GM12878 (cell line): ENCODE measurements around the gene NKAIN2. TPM values are rescaled to one million over a fixed set of nuclear protein-coding genes. Genes with fewer than 3 reads are reported as not detected.

ENCODE experiments used
- ATAC-seq: fragments of 200-7000 bp; cut with Tn5 transposase; 3 replicates; pipeline ENCODE4 v1.9.1; 2020; ENCODE audit warnings: mild to moderate bottlenecking, moderate library complexity
- BruUV-seq: library from RNA; stranded (reverse); fragments of 400-500 nt; replicated peaks from 2 replicates; lab custom pipeline; 2021; lab: Mats Ljungman, UMichigan
- CTCF ChIA-PET: fragments of 300-600 bp; sonication (Branson Sonifier 250); formaldehyde crosslinking; extraction: SDS; loops from one replicate; lab custom pipeline; 2021; ENCODE audit warnings: inconsistent platforms; lab: Yijun Ruan, JAX
- POLR2A ChIA-PET: fragments of 350-600 bp; formaldehyde crosslinking; extraction: SDS; loops from one replicate; lab custom pipeline; 2021; ENCODE audit warnings: inconsistent platforms; lab: Charles Lee
- RAD21 ChIA-PET: fragments of 300-600 bp; sonication (Branson Sonifier 250); formaldehyde crosslinking; loops from one replicate; lab custom pipeline; 2023; ENCODE audit warnings: antibody characterized with exemption; ENCODE audit not compliant: unreplicated experiment; lab: Charles Lee
- SMC1A ChIA-PET: fragments of 300-600 bp; sonication (Branson Sonifier 250); formaldehyde crosslinking; loops from one replicate; lab custom pipeline; 2023; ENCODE audit not compliant: unreplicated experiment, uncharacterized antibody; lab: Charles Lee
- DNase-seq: peaks from one replicate; pipeline ENCODE4 v3.0.0-alpha.2; 2011; ENCODE audit warnings: low read depth, low spot score
- FAIRE-seq: peaks from 3 replicates; lab custom pipeline; 2011; peaks lifted over from hg19 to GRCh38; lab: Jason Lieb, UNC
- H2AFZ ChIP-seq: 2 replicates; pipeline ENCODE4 v1.6.0; 2011; ENCODE audit warnings: low read depth, low read length, control low read depth; ENCODE audit not compliant: control insufficient read depth
- H3K27ac ChIP-seq: 2 replicates; pipeline ENCODE4 v1.5.1; 2011; ENCODE audit warnings: control low read depth; ENCODE audit not compliant: control insufficient read depth, insufficient read depth
- H3K27me3 ChIP-seq, 2 experiments: replicated peaks in 1 of 2; 2 replicates each; pipeline versions ENCODE4 v1.6.0 to v1.6.1; 2011; ENCODE audit warnings: low read length in 1 of 2; ENCODE audit not compliant: control insufficient read depth in 2 of 2, insufficient read depth in 2 of 2
- H3K36me3 ChIP-seq, 2 experiments: 2 replicates each; pipeline ENCODE4 v1.5.1; 2011; ENCODE audit warnings: low read length in 1 of 2; ENCODE audit not compliant: control insufficient read depth in 2 of 2, insufficient read depth in 2 of 2
- H3K4me1 ChIP-seq: 2 replicates; pipeline ENCODE4 v1.6.1; 2011; ENCODE audit warnings: mild to moderate bottlenecking, low read length, moderate library complexity, mixed read lengths; ENCODE audit not compliant: control insufficient read depth, insufficient read depth
- H3K4me2 ChIP-seq: 2 replicates; pipeline ENCODE4 v1.6.0; 2011; ENCODE audit warnings: control low read depth; ENCODE audit not compliant: control insufficient read depth, insufficient read depth
- H3K4me3 ChIP-seq: fragments of 200-600 bp; sonication (generic); 2 replicates; pipeline ENCODE4 v1.5.1; 2016
- H3K79me2 ChIP-seq: 2 replicates; pipeline ENCODE4 v1.6.0; 2011; ENCODE audit warnings: low read length; ENCODE audit not compliant: control insufficient read depth, insufficient read depth
- H3K9ac ChIP-seq: 2 replicates; pipeline ENCODE4 v1.8.0; 2011; ENCODE audit warnings: low read length, control low read depth, mixed read lengths; ENCODE audit not compliant: control insufficient read depth, insufficient read depth
- H3K9me3 ChIP-seq: replicated peaks from 3 replicates; pipeline ENCODE4 v1.5.1; 2011; ENCODE audit warnings: mild to moderate bottlenecking, low read length; ENCODE audit not compliant: control insufficient read depth, insufficient read depth
- H4K20me1 ChIP-seq: 2 replicates; pipeline ENCODE4 v1.6.0; 2011; ENCODE audit not compliant: control insufficient read depth, insufficient read depth
- CREB1 ChIP-seq: IDR thresholded peaks from 2 replicates; pipeline ENCODE4 v1.6.1; 2012; ENCODE audit warnings: low read depth, mild to moderate bottlenecking, inconsistent platforms
- FOS ChIP-seq: IDR thresholded peaks from 3 replicates; pipeline ENCODE4 v1.6.1; 2011; ENCODE audit warnings: borderline replicate concordance; ENCODE audit not compliant: insufficient read length; ENCODE audit errors: extremely low read depth
- GATAD2B ChIP-seq: fragments of 450-650 bp; conservative IDR thresholded peaks from 2 replicates; pipeline ENCODE4 v1.6.1; 2017; ENCODE audit warnings: low read depth, mild to moderate bottlenecking, moderate library complexity
- MAX ChIP-seq: IDR thresholded peaks from 2 replicates; pipeline ENCODE4 v1.6.1; 2012; ENCODE audit warnings: low read depth, low read length, improper control_type of control experiment
- SMAD1 ChIP-seq: fragments of 450-650 bp; IDR thresholded peaks from 2 replicates; pipeline ENCODE4 v1.6.1; 2018; ENCODE audit warnings: mild to moderate bottlenecking, low read depth; ENCODE audit not compliant: partially characterized antibody
- ZBED1 ChIP-seq: IDR thresholded peaks from 2 replicates; pipeline ENCODE4 v1.6.1; 2016; ENCODE audit warnings: borderline replicate concordance
- ZNF622 ChIP-seq: fragments of 450-650 bp; IDR thresholded peaks from 2 replicates; pipeline ENCODE4 v1.6.1; 2017; ENCODE audit warnings: mild to moderate bottlenecking, inconsistent platforms
- WGBS: methylation state at CpG from one replicate; pipeline ENCODE4 v1.1.6; 2016; ENCODE audit warnings: low lambda C conversion rate; ENCODE audit not compliant: insufficient replicate concordance, insufficient coverage; ENCODE audit errors: missing lambda C conversion rate; 5-methylcytosine and 5-hydroxymethylcytosine counted together
- in situ Hi-C: fragments of 300-500 bp; cut with MboI; formaldehyde crosslinking; loops from 9 replicates; pipeline ENCODE4 v1.14.3; 2018; ENCODE audit warnings: mixed read lengths
- intact Hi-C: fragments of 100-400 bp; cut with micrococcal nuclease; formaldehyde crosslinking; loops from one replicate; pipeline ENCODE4 v1.14.2; 2022; ENCODE audit not compliant: unreplicated experiment
- polyA plus RNA-seq, 11 experiments: library from polyadenylated mRNA; depleted of rRNA in 4 of 11; unstranded in 6 of 11; stranded (reverse) in 5 of 11; fragments of >200 nt; fragmentation: Nextera tagmentation in 4 of 11; fragmentation: Illumina TruSeq in 1 of 11; extraction: Ambion mirVana in 4 of 11; extraction: Trizol in 1 of 11; gene quantifications; 1 replicate in 1 of 11; 2 replicates in 10 of 11; pipeline versions ENCODE4 v1.2.1 to v1.2.3, GENCODE V29; 2011 to 2016; ENCODE audit warnings: inconsistent platforms in 2 of 11, missing spikeins in 2 of 11, low read depth in 1 of 11
- total RNA-seq, 4 experiments: library from RNA; depleted of rRNA in 3 of 4; stranded (reverse); fragments of >200 nt in 3 of 4; fragmentation: Illumina TruSeq in 1 of 4; extraction: Trizol in 1 of 4; gene quantifications; 2 replicates each; pipeline versions ENCODE4 v1.2.1 to v1.2.3, GENCODE V29; 2013 to 2021
- TF ChIP-seq, protein P1 (sequence below): fragments of 450-650 bp; formaldehyde crosslinking; IDR thresholded peaks from 2 replicates; pipeline ENCODE4 v1.4.0; 2020; ENCODE audit warnings: mild to moderate bottlenecking, moderate library complexity
- TF ChIP-seq, protein P2 (sequence below): fragments of 150-350 bp; IDR thresholded peaks from 2 replicates; pipeline ENCODE4 v1.6.1; 2016; ENCODE audit warnings: low read depth, low read length

The NKAIN2 gene
- total and polyA plus RNA-seq, 10 of the 15 experiments (the other 5 are each of a cell fraction or from before 2014, with no cell fraction given), result not detected

DNA sequence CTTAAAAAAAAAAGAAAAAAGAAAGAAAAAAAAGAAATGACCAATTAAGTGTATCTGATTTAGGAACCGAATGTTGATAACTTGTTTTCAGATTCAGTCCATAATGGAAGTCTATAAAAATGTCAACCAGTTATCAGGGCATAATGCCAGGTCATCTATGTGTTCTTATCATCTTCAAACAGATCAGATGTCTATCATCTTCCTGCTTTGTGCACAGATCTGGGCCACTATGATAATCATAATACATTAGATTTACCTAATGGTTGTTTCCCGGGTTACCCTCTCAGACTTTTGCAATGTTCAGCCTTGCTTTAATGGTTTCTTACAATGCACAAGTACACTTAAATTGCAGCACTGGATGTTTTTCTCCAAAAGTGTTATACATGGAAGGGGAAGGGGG, 100.6 kb downstream of the NKAIN2 start:
- H3K27me3 ChIP-seq, result no peaks in the 10 kb centered on the region
- DNase-seq (no peak), FAIRE-seq (no peak), ATAC-seq (no peak)
- in situ Hi-C loops, result no loop called here
- no peaks in the 10 kb centered on the region for H3K4me1 ChIP-seq
- SMC1A ChIA-PET, result no interaction called here
- no peak overlapping the region for H3K4me3 ChIP-seq
- WGBS, result 41% methylated on average over 2 of the region's 2 CpGs
- no peak overlapping the region for H3K9ac ChIP-seq
- no TSS peak for BruUV-seq
- no peak overlapping the region for H2AFZ ChIP-seq
- no peaks in the 10 kb centered on the region for H3K36me3 ChIP-seq
- POLR2A ChIA-PET, result no interaction called here
- intact Hi-C loops, result no loop called here
- no peaks in the 10 kb centered on the region for H3K9me3 ChIP-seq
- H3K79me2 ChIP-seq, result no peaks in the 10 kb centered on the region
- H4K20me1 ChIP-seq, result no peaks in the 10 kb centered on the region
- H3K27ac ChIP-seq, result no peak overlapping the region
- CTCF ChIA-PET, result no interaction called here
- RAD21 ChIA-PET, result no interaction called here
- TF ChIP-seq FOS (no peak), SMAD1 (no peak), ZBED1 (no peak)
- no peak overlapping the region for H3K4me2 ChIP-seq

DNA sequence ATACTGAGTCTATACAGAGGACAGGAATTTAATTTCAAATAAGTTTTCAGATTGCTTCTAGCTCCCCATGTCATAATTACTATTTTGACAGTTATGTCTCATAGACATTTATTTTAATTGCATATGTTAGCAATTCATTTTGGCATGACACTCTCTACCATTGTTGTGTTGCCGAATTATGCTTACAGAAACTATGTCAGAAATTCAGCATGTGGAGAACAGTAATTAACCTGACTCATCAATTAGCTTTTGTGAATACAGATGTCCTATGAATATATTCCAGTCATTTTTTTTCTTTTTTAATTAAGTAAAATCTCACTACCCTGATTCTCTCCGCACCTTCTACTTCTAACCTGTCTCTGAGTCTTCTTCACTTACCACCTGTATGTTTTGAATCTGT, 105.1 kb downstream of the NKAIN2 start:
- ChIA-PET SMC1A (no interaction called here), CTCF (no interaction called here), POLR2A (no interaction called here), RAD21 (no interaction called here)
- intact Hi-C loops (no loop called here), in situ Hi-C loops (no loop called here)
- no TSS peak for BruUV-seq
- Histone ChIP-seq H3K4me3 (no peak overlapping the region), H3K27me3 (no peaks in the 10 kb centered on the region), H3K27ac (no peak overlapping the region), H3K9me3 (no peaks in the 10 kb centered on the region), H3K4me2 (no peak overlapping the region), H3K9ac (no peak overlapping the region), H2AFZ (no peak overlapping the region), H4K20me1 (no peaks in the 10 kb centered on the region), H3K36me3 (no peaks in the 10 kb centered on the region), H3K79me2 (no peaks in the 10 kb centered on the region), H3K4me1 (no peaks in the 10 kb centered on the region)
- ATAC-seq (no peak), DNase-seq (no peak), FAIRE-seq (no peak)
- 41% methylated on average over 2 of the region's 2 CpGs for WGBS
- TF ChIP-seq MAX, result no peak
- no peak for TF ChIP-seq GATAD2B
- no peak for TF ChIP-seq CREB1
- TF ChIP-seq, protein P1, sequence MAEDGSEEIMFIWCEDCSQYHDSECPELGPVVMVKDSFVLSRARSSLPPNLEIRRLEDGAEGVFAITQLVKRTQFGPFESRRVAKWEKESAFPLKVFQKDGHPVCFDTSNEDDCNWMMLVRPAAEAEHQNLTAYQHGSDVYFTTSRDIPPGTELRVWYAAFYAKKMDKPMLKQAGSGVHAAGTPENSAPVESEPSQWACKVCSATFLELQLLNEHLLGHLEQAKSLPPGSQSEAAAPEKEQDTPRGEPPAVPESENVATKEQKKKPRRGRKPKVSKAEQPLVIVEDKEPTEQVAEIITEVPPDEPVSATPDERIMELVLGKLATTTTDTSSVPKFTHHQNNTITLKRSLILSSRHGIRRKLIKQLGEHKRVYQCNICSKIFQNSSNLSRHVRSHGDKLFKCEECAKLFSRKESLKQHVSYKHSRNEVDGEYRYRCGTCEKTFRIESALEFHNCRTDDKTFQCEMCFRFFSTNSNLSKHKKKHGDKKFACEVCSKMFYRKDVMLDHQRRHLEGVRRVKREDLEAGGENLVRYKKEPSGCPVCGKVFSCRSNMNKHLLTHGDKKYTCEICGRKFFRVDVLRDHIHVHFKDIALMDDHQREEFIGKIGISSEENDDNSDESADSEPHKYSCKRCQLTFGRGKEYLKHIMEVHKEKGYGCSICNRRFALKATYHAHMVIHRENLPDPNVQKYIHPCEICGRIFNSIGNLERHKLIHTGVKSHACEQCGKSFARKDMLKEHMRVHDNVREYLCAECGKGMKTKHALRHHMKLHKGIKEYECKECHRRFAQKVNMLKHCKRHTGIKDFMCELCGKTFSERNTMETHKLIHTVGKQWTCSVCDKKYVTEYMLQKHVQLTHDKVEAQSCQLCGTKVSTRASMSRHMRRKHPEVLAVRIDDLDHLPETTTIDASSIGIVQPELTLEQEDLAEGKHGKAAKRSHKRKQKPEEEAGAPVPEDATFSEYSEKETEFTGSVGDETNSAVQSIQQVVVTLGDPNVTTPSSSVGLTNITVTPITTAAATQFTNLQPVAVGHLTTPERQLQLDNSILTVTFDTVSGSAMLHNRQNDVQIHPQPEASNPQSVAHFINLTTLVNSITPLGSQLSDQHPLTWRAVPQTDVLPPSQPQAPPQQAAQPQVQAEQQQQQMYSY (CRISPR knock-in tag), result no peak
- TF ChIP-seq, protein P2, sequence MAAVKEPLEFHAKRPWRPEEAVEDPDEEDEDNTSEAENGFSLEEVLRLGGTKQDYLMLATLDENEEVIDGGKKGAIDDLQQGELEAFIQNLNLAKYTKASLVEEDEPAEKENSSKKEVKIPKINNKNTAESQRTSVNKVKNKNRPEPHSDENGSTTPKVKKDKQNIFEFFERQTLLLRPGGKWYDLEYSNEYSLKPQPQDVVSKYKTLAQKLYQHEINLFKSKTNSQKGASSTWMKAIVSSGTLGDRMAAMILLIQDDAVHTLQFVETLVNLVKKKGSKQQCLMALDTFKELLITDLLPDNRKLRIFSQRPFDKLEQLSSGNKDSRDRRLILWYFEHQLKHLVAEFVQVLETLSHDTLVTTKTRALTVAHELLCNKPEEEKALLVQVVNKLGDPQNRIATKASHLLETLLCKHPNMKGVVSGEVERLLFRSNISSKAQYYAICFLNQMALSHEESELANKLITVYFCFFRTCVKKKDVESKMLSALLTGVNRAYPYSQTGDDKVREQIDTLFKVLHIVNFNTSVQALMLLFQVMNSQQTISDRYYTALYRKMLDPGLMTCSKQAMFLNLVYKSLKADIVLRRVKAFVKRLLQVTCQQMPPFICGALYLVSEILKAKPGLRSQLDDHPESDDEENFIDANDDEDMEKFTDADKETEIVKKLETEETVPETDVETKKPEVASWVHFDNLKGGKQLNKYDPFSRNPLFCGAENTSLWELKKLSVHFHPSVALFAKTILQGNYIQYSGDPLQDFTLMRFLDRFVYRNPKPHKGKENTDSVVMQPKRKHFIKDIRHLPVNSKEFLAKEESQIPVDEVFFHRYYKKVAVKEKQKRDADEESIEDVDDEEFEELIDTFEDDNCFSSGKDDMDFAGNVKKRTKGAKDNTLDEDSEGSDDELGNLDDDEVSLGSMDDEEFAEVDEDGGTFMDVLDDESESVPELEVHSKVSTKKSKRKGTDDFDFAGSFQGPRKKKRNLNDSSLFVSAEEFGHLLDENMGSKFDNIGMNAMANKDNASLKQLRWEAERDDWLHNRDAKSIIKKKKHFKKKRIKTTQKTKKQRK, result no peak
- no peak for TF ChIP-seq ZNF622
